H1 (cell line): ENCODE results near the gene NOM1. TPM values are rescaled to one million over a fixed set of nuclear protein-coding genes. Genes with fewer than 3 reads are reported as not detected.

Source experiments
- CTCF ChIA-PET: fragments of 300-600 bp; sonication (Branson Sonifier 250); formaldehyde crosslinking; loops from one replicate; lab custom pipeline; 2021; ENCODE audit not compliant: partially characterized antibody; lab: Charles Lee
- POLR2A ChIA-PET: fragments of 300-600 bp; sonication (Branson Sonifier 250); formaldehyde crosslinking; loops from one replicate; lab custom pipeline; 2021; ENCODE audit warnings: inconsistent platforms; ENCODE audit not compliant: partially characterized antibody; lab: Charles Lee
- DNase-seq, 2 experiments: peaks; one replicate each; pipeline versions ENCODE4 v3.0.0 to v3.0.0-alpha.2; 2010 to 2022; ENCODE audit warnings: low spot score in 2 of 2, low read depth in 1 of 2, mixed read lengths in 1 of 2
- FAIRE-seq: peaks from 2 replicates; lab custom pipeline; 2011; peaks lifted over from hg19 to GRCh38; lab: Jason Lieb, UNC
- H2AFZ ChIP-seq: 2 replicates; pipeline ENCODE4 v1.8.1; 2012; ENCODE audit warnings: low read length, inconsistent platforms
- H2AK5ac ChIP-seq: 2 replicates; pipeline ENCODE4 v1.6.1; 2013; ENCODE audit warnings: low read depth, low read length
- H2BK120ac ChIP-seq: replicated peaks from 2 replicates; pipeline ENCODE3; 2013; ENCODE audit warnings: low read depth, low read length, inconsistent platforms
- H2BK12ac ChIP-seq: 2 replicates; pipeline ENCODE4 v1.6.1; 2013; ENCODE audit warnings: low read depth, low read length
- H2BK15ac ChIP-seq: 2 replicates; pipeline ENCODE4 v1.6.1; 2013; ENCODE audit warnings: low read length
- H2BK20ac ChIP-seq: 2 replicates; pipeline ENCODE4 v1.6.1; 2013; ENCODE audit warnings: low read length
- H2BK5ac ChIP-seq: 2 replicates; pipeline ENCODE4 v1.6.1; 2013; ENCODE audit warnings: low read depth, low read length
- H3K14ac ChIP-seq: 2 replicates; pipeline ENCODE4 v1.6.1; 2013; ENCODE audit warnings: inconsistent platforms; ENCODE audit not compliant: insufficient read length
- H3K18ac ChIP-seq: 2 replicates; pipeline ENCODE4 v1.6.1; 2013; ENCODE audit warnings: low read length; ENCODE audit errors: extremely low read depth
- H3K23ac ChIP-seq: 2 replicates; pipeline ENCODE4 v1.6.1; 2013; ENCODE audit warnings: inconsistent platforms; ENCODE audit not compliant: insufficient read length
- H3K23me2 ChIP-seq: 2 replicates; pipeline ENCODE4 v1.6.1; 2013; ENCODE audit warnings: low read depth, low read length
- H3K27ac ChIP-seq: 2 replicates; pipeline ENCODE4 v1.6.1; 2011; ENCODE audit warnings: low read depth, low read length, inconsistent platforms
- H3K27me3 ChIP-seq, 4 experiments: replicated peaks in 1 of 4; 1 replicate in 1 of 4; 2 replicates in 3 of 4; pipeline versions ENCODE4 v1.6.1 to v1.8.1; 2011 to 2013; ENCODE audit warnings: low read length in 3 of 4, mild to moderate bottlenecking in 3 of 4, inconsistent platforms in 2 of 4, mixed read lengths in 2 of 4, moderate library complexity in 1 of 4; ENCODE audit not compliant: control insufficient read depth in 3 of 4, insufficient read depth in 3 of 4; ENCODE audit errors: extremely low read depth in 1 of 4
- H3K36me3 ChIP-seq, 4 experiments: 2 replicates each; pipeline versions ENCODE4 v1.6.1 to v1.8.1; 2011 to 2013; ENCODE audit warnings: mild to moderate bottlenecking in 4 of 4, low read length in 3 of 4, moderate library complexity in 2 of 4, control low read depth in 1 of 4, inconsistent platforms in 1 of 4; ENCODE audit not compliant: insufficient read depth in 4 of 4, control insufficient read depth in 2 of 4
- H3K4ac ChIP-seq: replicated peaks from 2 replicates; pipeline ENCODE3; 2013; ENCODE audit warnings: low read length, low read depth, mixed read lengths, inconsistent platforms; ENCODE audit not compliant: insufficient read length
- H3K4me1 ChIP-seq, 4 experiments: replicated peaks in 1 of 4; 1 replicate in 1 of 4; 2 replicates in 3 of 4; pipeline versions ENCODE4 v1.6.1 to v1.8.1; 2011 to 2013; ENCODE audit warnings: low read length in 3 of 4, inconsistent platforms in 2 of 4, mixed read lengths in 1 of 4; ENCODE audit not compliant: insufficient read depth in 4 of 4, control insufficient read depth in 3 of 4
- H3K4me2 ChIP-seq, 2 experiments: 2 replicates each; pipeline versions ENCODE4 v1.6.1 to v1.8.1; 2011 to 2013; ENCODE audit warnings: low read depth in 2 of 2, low read length in 2 of 2, control low read depth in 1 of 2, inconsistent platforms in 1 of 2, mild to moderate bottlenecking in 1 of 2; ENCODE audit not compliant: insufficient read depth in 1 of 2
- H3K4me3 ChIP-seq, 4 experiments: fragments of 200-600, 300-600 bp in 1 of 4; sonication (generic), shearing (Covaris generic), sonication (Bioruptor Twin) in 1 of 4; 2 replicates each; pipeline versions ENCODE4 v1.5.1 to v1.8.1; 2011 to 2016; ENCODE audit warnings: low read length in 4 of 4, low read depth in 3 of 4, control low read depth in 2 of 4, inconsistent platforms in 2 of 4, mild to moderate bottlenecking in 2 of 4, mixed read lengths in 1 of 4, moderate library complexity in 1 of 4; ENCODE audit not compliant: insufficient read depth in 2 of 4; ENCODE audit errors: extremely low read depth in 1 of 4
- H3K56ac ChIP-seq: replicated peaks from 2 replicates; pipeline ENCODE3; 2013; ENCODE audit warnings: low read depth, mild to moderate bottlenecking, mixed read lengths, low read length, inconsistent platforms; ENCODE audit not compliant: insufficient read length
- H3K79me1 ChIP-seq: 2 replicates; pipeline ENCODE4 v1.6.1; 2013; ENCODE audit warnings: low read depth, low read length, control low read depth
- H3K79me2 ChIP-seq, 2 experiments: 2 replicates each; pipeline versions ENCODE4 v1.6.1 to v1.8.1; 2012 to 2013; ENCODE audit warnings: low read length in 2 of 2, mild to moderate bottlenecking in 2 of 2, inconsistent platforms in 1 of 2; ENCODE audit not compliant: insufficient read depth in 2 of 2, control insufficient read depth in 1 of 2
- H3K9ac ChIP-seq, 4 experiments: replicated peaks in 1 of 4; 1 replicate in 1 of 4; 2 replicates in 3 of 4; pipeline versions ENCODE4 v1.6.1 to v1.8.1; 2011 to 2013; ENCODE audit warnings: low read depth in 3 of 4, low read length in 3 of 4, control low read depth in 2 of 4, mild to moderate bottlenecking in 2 of 4, moderate library complexity in 2 of 4, inconsistent platforms in 1 of 4; ENCODE audit errors: extremely low read depth in 1 of 4
- H3K9me3 ChIP-seq, 2 experiments: 2 replicates each; pipeline versions ENCODE4 v1.6.1 to v1.8.1; 2012 to 2013; ENCODE audit warnings: mild to moderate bottlenecking in 2 of 2, moderate library complexity in 2 of 2, control low read depth in 1 of 2, inconsistent platforms in 1 of 2, low read depth in 1 of 2, low read length in 1 of 2, mixed read lengths in 1 of 2; ENCODE audit not compliant: insufficient read depth in 2 of 2
- H4K20me1 ChIP-seq, 2 experiments: replicated peaks in 1 of 2; 2 replicates each; pipeline versions ENCODE3 to v1.8.1; 2011 to 2013; ENCODE audit warnings: inconsistent platforms in 2 of 2, low read length in 2 of 2, mild to moderate bottlenecking in 1 of 2; ENCODE audit not compliant: insufficient read depth in 2 of 2, control insufficient read depth in 1 of 2
- H4K5ac ChIP-seq: 2 replicates; pipeline ENCODE4 v1.6.1; 2013; ENCODE audit warnings: low read length, low read depth, mixed read lengths, inconsistent platforms; ENCODE audit not compliant: insufficient read length
- H4K8ac ChIP-seq: 2 replicates; pipeline ENCODE4 v1.8.0; 2013; ENCODE audit warnings: mild to moderate bottlenecking, moderate library complexity, low read length, inconsistent platforms; ENCODE audit not compliant: insufficient read depth; ENCODE audit errors: extremely low read depth
- H4K91ac ChIP-seq: replicated peaks from 2 replicates; pipeline ENCODE3; 2013; ENCODE audit warnings: low read length, mixed read lengths, inconsistent platforms; ENCODE audit not compliant: insufficient read length
- EZH2 ChIP-seq: fragments of 200-600 bp; sonication (generic); IDR thresholded peaks from 2 replicates; pipeline ENCODE4 v1.7.1; 2012; ENCODE audit warnings: low read depth, mild to moderate bottlenecking, moderate library complexity, low read length, inconsistent platforms; ENCODE audit not compliant: severe bottlenecking
- HDAC2 ChIP-seq, 2 experiments: fragments of 300-600 bp in 1 of 2; sonication (generic) in 1 of 2; IDR thresholded peaks; 2 replicates each; pipeline ENCODE4 v1.6.1; 2011 to 2012; ENCODE audit warnings: low read depth in 2 of 2, low read length in 2 of 2, mild to moderate bottlenecking in 2 of 2, moderate library complexity in 2 of 2, borderline replicate concordance in 1 of 2, inconsistent platforms in 1 of 2
- RBBP5 ChIP-seq: IDR thresholded peaks from 2 replicates; pipeline ENCODE4 v1.7.1; 2012; ENCODE audit warnings: low read depth, mild to moderate bottlenecking, inconsistent platforms, low read length, moderate library complexity, borderline replicate concordance
- RNF2 ChIP-seq: fragments of 200-900, 300-1000 bp; sonication (generic); IDR thresholded peaks from 2 replicates; pipeline ENCODE4 v1.7.1; 2016; ENCODE audit warnings: borderline replicate concordance, low read depth, mild to moderate bottlenecking, antibody characterized with exemption, low read length; ENCODE audit not compliant: poor library complexity, severe bottlenecking; ENCODE audit errors: missing control alignments
- SUZ12 ChIP-seq: fragments of 200-600 bp; sonication (generic); IDR thresholded peaks from 2 replicates; pipeline ENCODE4 v1.6.1; 2012; ENCODE audit warnings: mild to moderate bottlenecking, inconsistent platforms, low read length, moderate library complexity, mixed read lengths
- WGBS, 2 experiments: shearing (Covaris generic) in 1 of 2; methylation state at CpG; one replicate each; pipeline versions ENCODE4 v1.1.6 to v1.1.7; 2013 to 2015; ENCODE audit warnings: low lambda C conversion rate in 2 of 2, mixed read lengths in 2 of 2, inconsistent platforms in 1 of 2, low coverage in 1 of 2, missing lambda C conversion rate in 1 of 2; ENCODE audit not compliant: insufficient replicate concordance in 2 of 2, insufficient coverage in 1 of 2, insufficient read length in 1 of 2; ENCODE audit errors: extremely low coverage in 1 of 2, missing lambda C conversion rate in 1 of 2; 5-methylcytosine and 5-hydroxymethylcytosine counted together
- polyA plus RNA-seq, 7 experiments: library from polyadenylated mRNA; depleted of rRNA in 3 of 7; stranded (reverse) in 5 of 7; unstranded in 2 of 7; fragments of >200 nt in 5 of 7; fragments of 200-250 nt in 2 of 7; gene quantifications; 1 replicate in 5 of 7; 2 replicates in 1 of 7; 4 replicates in 1 of 7; pipeline versions ENCODE4 v1.2.1 to v1.2.3, GENCODE V29; 2011 to 2013; ENCODE audit warnings: missing spikeins in 2 of 7, mixed read lengths in 2 of 7
- total RNA-seq: library from RNA; stranded (reverse); fragmentation: NEBNext Ultra II Directional; extraction: Animal tissue kit (Norgen Biotek cat#: 25700); gene quantifications from 2 replicates; pipeline ENCODE4 v1.2.1, GENCODE V29; 2021
- TF ChIP-seq, protein P1 (sequence below): IDR thresholded peaks from 2 replicates; pipeline ENCODE4 v1.6.1; 2012; ENCODE audit warnings: inconsistent platforms

The NOM1 gene
- total and polyA plus RNA-seq, 2 of the 8 experiments (the other 6 are each of a cell fraction or from before 2014, with no cell fraction given), result 10.6 to 29.1 TPM

DNA sequence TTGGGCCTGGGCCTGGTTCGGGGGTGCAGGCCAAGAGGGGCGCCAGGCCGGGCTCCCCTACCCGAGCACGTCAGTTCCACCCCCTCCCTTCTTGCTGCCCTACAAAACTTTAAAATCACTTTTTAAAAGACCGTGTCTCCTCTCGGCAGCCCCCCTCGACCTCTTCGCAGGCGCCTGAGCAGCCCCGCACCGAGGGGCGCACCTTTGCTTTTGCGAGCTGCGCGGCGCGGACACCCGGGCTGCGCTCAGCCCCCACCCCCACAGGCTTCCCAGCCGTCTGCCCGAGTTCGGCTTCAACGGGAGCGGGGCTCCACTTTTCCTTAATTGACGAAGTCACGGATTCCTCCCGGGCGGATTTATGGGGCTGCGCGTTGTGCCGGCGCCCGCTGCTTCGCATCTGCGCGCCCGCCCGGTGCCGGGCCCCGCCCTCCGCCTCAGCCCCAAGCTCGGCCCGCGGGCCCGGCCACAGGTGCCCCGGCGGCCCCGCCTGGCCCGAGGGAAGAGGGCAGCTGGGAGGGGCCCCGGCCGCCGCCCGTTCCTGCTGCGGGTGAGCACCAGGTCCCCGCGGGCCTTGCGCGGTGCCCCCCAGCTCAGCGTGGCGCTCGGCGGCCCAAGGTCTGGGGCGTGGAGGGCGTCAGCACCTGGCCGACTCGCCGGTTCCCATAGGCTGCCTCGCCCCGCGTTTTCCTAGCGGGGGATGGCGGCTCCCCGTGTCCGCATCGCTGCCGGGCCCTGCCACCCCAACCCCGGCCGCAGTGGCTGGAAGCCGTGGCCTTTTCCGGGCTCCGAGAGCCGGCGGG is 71.8 kb downstream of the NOM1 start:
- Histone ChIP-seq H4K91ac (no peak overlapping the region), H4K5ac (no peak overlapping the region), H4K8ac (no peak overlapping the region; the same call in 1 of the 2 replicates), H2BK5ac (no peak overlapping the region), H3K36me3 (peaks cover 0 to 5% (median 0%) of the 10 kb centered on the region in 4 experiments; a peak in 1 of 8 replicates), H3K27ac (no peak overlapping the region), H3K4me3 (peak overlapping the region in 3 of 4 experiments; percentile 9 to 51 (median 23); a peak in 3 of 8 replicates), H2BK20ac (no peak overlapping the region), H3K79me1 (no peaks in the 10 kb centered on the region), H3K79me2 (no peaks in the 10 kb centered on the region), H3K27me3 (peaks cover 83 to 100% (median 91%) of the 10 kb centered on the region in 4 experiments), H3K18ac (no peak overlapping the region), H2BK12ac (no peak overlapping the region), H3K9me3 (no peaks in the 10 kb centered on the region), H3K23ac (no peak overlapping the region), H3K56ac (no peak overlapping the region), H2BK120ac (no peak overlapping the region), H3K4me1 (peaks cover 8 to 46% (median 22%) of the 10 kb centered on the region in 4 experiments), H3K14ac (no peak overlapping the region), H3K4ac (no peak overlapping the region), H3K4me2 (peak overlapping the region; percentile 53 to 62), H2AFZ (no peak overlapping the region), H3K23me2 (peaks cover 4% of the 10 kb centered on the region; the same call in 1 of the 2 replicates), H2BK15ac (0 out of 2 replicates have a peak overlapping the region, but pooled peaks have one; percentile 72), H4K20me1 (peaks cover 12 to 22% of the 10 kb centered on the region in 2 experiments), H3K9ac (no peak overlapping the region), H2AK5ac (no peak overlapping the region)
- DNase-seq (peak in 1 of 2 experiments; percentile 70), FAIRE-seq (no peak)
- CTCF ChIA-PET, result interaction anchor here (0.6 to 2.8 kb wide), 3 partner anchors 13 to 173 kb away, joined by 3 to 7 read pairs (median 4); no protein-coding TSS in a partner anchor
- WGBS, 2 experiments, result 4% methylated on average over 49 of the region's 84 CpGs; no CpG with 5 or more reads in 1 of the 2 experiments
- POLR2A ChIA-PET, result interaction anchor here (1.1 to 3.6 kb wide), 4 partner anchors 11 to 21 kb away, joined by 4 to 15 read pairs (median 6); partner anchors contain the start of gene MNX1
- peak; percentile 79 for TF ChIP-seq RNF2
- TF ChIP-seq RBBP5, result no peak
- peak; percentile 92 for TF ChIP-seq SUZ12
- TF ChIP-seq, protein P1, sequence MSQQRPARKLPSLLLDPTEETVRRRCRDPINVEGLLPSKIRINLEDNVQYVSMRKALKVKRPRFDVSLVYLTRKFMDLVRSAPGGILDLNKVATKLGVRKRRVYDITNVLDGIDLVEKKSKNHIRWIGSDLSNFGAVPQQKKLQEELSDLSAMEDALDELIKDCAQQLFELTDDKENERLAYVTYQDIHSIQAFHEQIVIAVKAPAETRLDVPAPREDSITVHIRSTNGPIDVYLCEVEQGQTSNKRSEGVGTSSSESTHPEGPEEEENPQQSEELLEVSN, result peak; percentile 62; the same call in 1 of the 2 replicates
- no peak for TF ChIP-seq HDAC2 (IDR thresholded peaks at IDR 0.05; ENCODE audit: borderline replicate concordance in 1 of 2, low read depth in 2 of 2, low read length in 2 of 2)
- peak; percentile 97 for TF ChIP-seq EZH2
